ENCODE results near the gene SLF1.

SLF1 gene

DNA sequence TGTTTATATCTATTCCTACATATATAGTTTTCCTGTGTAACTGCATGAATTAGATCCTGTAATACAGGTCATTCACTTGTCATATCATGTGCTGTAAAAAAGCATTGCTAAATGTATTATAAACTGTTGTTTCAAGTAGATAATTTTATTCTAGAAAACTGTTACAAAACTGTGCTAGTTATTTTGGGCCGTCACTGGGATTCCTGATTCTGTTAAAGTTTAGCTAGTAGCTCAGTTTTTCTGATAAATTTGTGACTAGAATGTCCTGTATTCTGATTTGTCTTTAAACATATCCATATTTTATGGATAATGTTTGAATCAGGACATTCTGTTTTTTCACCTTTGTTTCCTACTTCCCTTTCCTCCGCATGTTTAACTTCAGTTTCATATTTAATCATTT, 5.4 kb downstream of the SLF1 start:
- H3K4me1 ChIP-seq (ENCODE audit: control insufficient read depth, low read length), result peaks cover 35% of the 10 kb centered on the region
- H3K36me3 ChIP-seq (ENCODE audit: control insufficient read depth, low read length), result peaks cover 14% of the 10 kb centered on the region
- H3K9me2 ChIP-seq (replicated peaks; ENCODE audit: control insufficient read depth, low read length), result no peaks in the 10 kb centered on the region
- no peak overlapping the region for H3K4me2 ChIP-seq (ENCODE audit: low read length)
- peaks cover 76% of the 10 kb centered on the region for H3K79me2 ChIP-seq (ENCODE audit: control insufficient read depth, low read length)
- H4K20me1 ChIP-seq (ENCODE audit: control insufficient read depth, insufficient read depth, low read depth, low read length), result peaks cover 11% of the 10 kb centered on the region
- H3K4me3 ChIP-seq (ENCODE audit: low read length), result no peak overlapping the region
- H3K9me3 ChIP-seq (ENCODE audit: control insufficient read depth, insufficient read depth, low read length), result no peaks in the 10 kb centered on the region
- no peaks in the 10 kb centered on the region for H3K27me3 ChIP-seq (ENCODE audit: control insufficient read depth, low read length)
- no peaks in the 10 kb centered on the region; the same call in 1 of the 2 replicates for H3F3A ChIP-seq (ENCODE audit: control insufficient read depth, insufficient read depth)
- H3K27ac ChIP-seq (ENCODE audit: low read depth, low read length), result no peak overlapping the region
- TF ChIP-seq EZH2phosphoT487 (IDR thresholded peaks at IDR 0.05; ENCODE audit: borderline replicate concordance, low read length), result no peak
- TF ChIP-seq, protein P1, sequence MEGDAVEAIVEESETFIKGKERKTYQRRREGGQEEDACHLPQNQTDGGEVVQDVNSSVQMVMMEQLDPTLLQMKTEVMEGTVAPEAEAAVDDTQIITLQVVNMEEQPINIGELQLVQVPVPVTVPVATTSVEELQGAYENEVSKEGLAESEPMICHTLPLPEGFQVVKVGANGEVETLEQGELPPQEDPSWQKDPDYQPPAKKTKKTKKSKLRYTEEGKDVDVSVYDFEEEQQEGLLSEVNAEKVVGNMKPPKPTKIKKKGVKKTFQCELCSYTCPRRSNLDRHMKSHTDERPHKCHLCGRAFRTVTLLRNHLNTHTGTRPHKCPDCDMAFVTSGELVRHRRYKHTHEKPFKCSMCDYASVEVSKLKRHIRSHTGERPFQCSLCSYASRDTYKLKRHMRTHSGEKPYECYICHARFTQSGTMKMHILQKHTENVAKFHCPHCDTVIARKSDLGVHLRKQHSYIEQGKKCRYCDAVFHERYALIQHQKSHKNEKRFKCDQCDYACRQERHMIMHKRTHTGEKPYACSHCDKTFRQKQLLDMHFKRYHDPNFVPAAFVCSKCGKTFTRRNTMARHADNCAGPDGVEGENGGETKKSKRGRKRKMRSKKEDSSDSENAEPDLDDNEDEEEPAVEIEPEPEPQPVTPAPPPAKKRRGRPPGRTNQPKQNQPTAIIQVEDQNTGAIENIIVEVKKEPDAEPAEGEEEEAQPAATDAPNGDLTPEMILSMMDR (IDR thresholded peaks at IDR 0.05; ENCODE audit: low read depth, low read length, poor library complexity, severe bottlenecking), result no peak

GRCh38 chr5:94627191-94627590, 8.7 kb downstream of the SLF1 start:
- Histone ChIP-seq H3K9me3 (ENCODE audit: control insufficient read depth, insufficient read depth, low read length) (no peaks in the 10 kb centered on the region), H3K27ac (ENCODE audit: low read depth, low read length) (no peak overlapping the region), H3K4me3 (ENCODE audit: low read length) (no peak overlapping the region), H3K4me2 (ENCODE audit: low read length) (no peak overlapping the region), H4K20me1 (ENCODE audit: control insufficient read depth, insufficient read depth, low read depth, low read length) (no peaks in the 10 kb centered on the region), H3F3A (ENCODE audit: control insufficient read depth, insufficient read depth) (no peaks in the 10 kb centered on the region), H3K9me2 (replicated peaks; ENCODE audit: control insufficient read depth, low read length) (no peaks in the 10 kb centered on the region), H3K79me2 (ENCODE audit: control insufficient read depth, low read length) (peaks cover 51% of the 10 kb centered on the region), H3K4me1 (ENCODE audit: control insufficient read depth, low read length) (peaks cover 21% of the 10 kb centered on the region), H3K36me3 (ENCODE audit: control insufficient read depth, low read length) (peaks cover 34% of the 10 kb centered on the region), H3K27me3 (ENCODE audit: control insufficient read depth, low read length) (no peaks in the 10 kb centered on the region)
- TF ChIP-seq EZH2phosphoT487 (IDR thresholded peaks at IDR 0.05; ENCODE audit: borderline replicate concordance, low read length), result no peak
- TF ChIP-seq, protein P1 (IDR thresholded peaks at IDR 0.05; ENCODE audit: low read depth, low read length, poor library complexity, severe bottlenecking), result no peak

DNA sequence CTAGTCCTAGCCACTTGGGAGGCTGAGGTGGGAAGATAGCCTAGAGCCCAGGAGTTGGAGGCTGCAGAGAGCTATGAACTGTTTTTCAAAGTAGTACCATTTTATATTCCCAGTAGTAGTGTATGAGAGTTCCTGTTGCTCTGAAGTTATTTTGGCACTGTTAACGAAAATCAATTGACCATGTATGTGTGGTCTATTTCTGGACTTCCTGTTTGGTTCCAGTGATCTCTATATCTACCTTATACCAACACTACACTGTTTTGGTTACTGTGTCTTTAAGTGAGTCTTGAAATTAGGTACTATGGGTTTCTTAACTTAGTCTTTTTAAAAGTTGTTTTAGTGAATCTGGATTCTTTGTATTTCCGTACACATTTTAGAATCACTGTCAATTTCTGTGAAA, 13.6 kb downstream of the SLF1 start:
- peaks cover 38% of the 10 kb centered on the region for H3K79me2 ChIP-seq (ENCODE audit: control insufficient read depth, low read length)
- no peaks in the 10 kb centered on the region; the same call in 1 of the 2 replicates for H3K9me3 ChIP-seq (ENCODE audit: control insufficient read depth, insufficient read depth, low read length)
- TF ChIP-seq EZH2phosphoT487 (IDR thresholded peaks at IDR 0.05; ENCODE audit: borderline replicate concordance, low read length), result no peak
- TF ChIP-seq, protein P1 (IDR thresholded peaks at IDR 0.05; ENCODE audit: low read depth, low read length, poor library complexity, severe bottlenecking), result no peak
- no peaks in the 10 kb centered on the region for H3K9me2 ChIP-seq (replicated peaks; ENCODE audit: control insufficient read depth, low read length)
- H3F3A ChIP-seq (ENCODE audit: control insufficient read depth, insufficient read depth), result no peaks in the 10 kb centered on the region
- H3K27ac ChIP-seq (ENCODE audit: low read depth, low read length), result no peak overlapping the region
- H3K4me1 ChIP-seq (ENCODE audit: control insufficient read depth, low read length), result peaks cover 13% of the 10 kb centered on the region
- peak overlapping the region; percentile 49 for H3K4me2 ChIP-seq (ENCODE audit: low read length)
- H4K20me1 ChIP-seq (ENCODE audit: control insufficient read depth, insufficient read depth, low read depth, low read length), result no peaks in the 10 kb centered on the region
- peaks cover 66% of the 10 kb centered on the region for H3K36me3 ChIP-seq (ENCODE audit: control insufficient read depth, low read length)
- H3K27me3 ChIP-seq (ENCODE audit: control insufficient read depth, low read length), result no peaks in the 10 kb centered on the region
- peak overlapping the region; percentile 32 for H3K4me3 ChIP-seq (ENCODE audit: low read length)

Measured in DOHH2 (cell line).